T47D (cell line): ENCODE results near the gene CFAP100.
A peak's percentile ranks its signal among the peaks of the same experiment; 100 is the strongest.

Source experiments
- DNase-seq, 2 experiments: peaks; one replicate each; pipeline versions ENCODE4 v3.0.0 to v3.0.0-alpha.2; 2011 to 2012; ENCODE audit warnings: low read depth in 1 of 2, low spot score in 1 of 2
- JUND ChIP-seq: IDR thresholded peaks from 2 replicates; pipeline ENCODE4 v1.6.1; 2012; ENCODE audit warnings: low read depth
- in situ Hi-C: cut with HindIII; loops from 2 replicates; pipeline ENCODE4 v1.10.0; 2016; ENCODE audit warnings: low sequenced_read_pairs, low pct_unique_long_range_greater_than_20kb

CFAP100 gene

GRCh38 chr3:126394179-126394976 is at the start of gene CFAP100:
Gene CFAP100, plus strand, starts transcription at chr3:126394909. Its CDS starts 1,092 bp downstream, at chr3:126396001.
- in situ Hi-C loops: no loop called here
- no peak for DNase-seq
- TF ChIP-seq JUND: no peak

- TF ChIP-seq JUND: no peak
- DNase-seq: no peak
- in situ Hi-C loops: no loop called here
Measured at GRCh38 chr3:126345231-126345630, 49.5 kb upstream of the CFAP100 start.

DNA sequence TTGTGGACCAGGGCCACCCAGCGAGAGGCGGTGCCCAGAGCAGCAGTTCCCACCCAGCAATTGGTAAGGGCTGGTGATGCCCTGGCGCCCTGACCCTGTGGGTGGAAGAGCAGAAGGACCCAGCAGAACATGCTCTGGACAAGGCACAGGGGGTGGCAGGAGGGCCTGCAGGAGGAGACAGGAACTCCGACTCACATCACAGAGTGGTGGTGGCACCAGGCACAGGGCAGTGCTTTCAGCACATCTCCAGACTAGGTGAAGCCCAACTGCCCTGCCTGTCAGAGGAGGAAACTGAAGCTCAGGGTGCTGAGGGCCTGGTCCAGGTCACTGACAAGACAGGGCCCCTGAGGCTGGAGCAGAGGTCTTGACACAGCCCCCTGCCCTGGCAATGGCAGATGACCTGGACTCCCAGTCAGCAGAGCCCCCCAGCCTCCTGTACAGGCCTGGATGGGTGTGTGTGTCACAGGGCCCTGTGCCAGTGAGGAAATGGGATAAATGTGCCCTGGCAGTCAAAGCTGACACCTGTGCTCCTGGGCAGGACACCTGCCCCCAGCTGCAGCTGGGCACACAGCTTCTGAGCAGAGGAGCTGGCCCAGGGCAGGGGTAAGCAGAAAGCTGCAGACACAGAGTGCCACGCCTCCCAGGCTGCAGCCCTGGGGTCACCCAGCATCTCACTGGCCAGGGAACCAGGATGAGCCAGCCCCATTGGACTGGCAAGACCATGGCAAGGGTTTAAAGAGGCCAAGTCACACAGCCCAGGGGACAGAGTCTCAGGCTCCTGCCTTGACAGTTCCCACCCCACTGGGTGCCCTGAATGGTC is 48.9 kb upstream of the CFAP100 start:
- no peak for TF ChIP-seq JUND
- in situ Hi-C loops: no loop called here
- no peak for DNase-seq

GRCh38 chr3:126346466-126346865 is 48.2 kb upstream of the CFAP100 start:
- no peak for DNase-seq
- in situ Hi-C loops: no loop called here
- TF ChIP-seq JUND: no peak

DNA sequence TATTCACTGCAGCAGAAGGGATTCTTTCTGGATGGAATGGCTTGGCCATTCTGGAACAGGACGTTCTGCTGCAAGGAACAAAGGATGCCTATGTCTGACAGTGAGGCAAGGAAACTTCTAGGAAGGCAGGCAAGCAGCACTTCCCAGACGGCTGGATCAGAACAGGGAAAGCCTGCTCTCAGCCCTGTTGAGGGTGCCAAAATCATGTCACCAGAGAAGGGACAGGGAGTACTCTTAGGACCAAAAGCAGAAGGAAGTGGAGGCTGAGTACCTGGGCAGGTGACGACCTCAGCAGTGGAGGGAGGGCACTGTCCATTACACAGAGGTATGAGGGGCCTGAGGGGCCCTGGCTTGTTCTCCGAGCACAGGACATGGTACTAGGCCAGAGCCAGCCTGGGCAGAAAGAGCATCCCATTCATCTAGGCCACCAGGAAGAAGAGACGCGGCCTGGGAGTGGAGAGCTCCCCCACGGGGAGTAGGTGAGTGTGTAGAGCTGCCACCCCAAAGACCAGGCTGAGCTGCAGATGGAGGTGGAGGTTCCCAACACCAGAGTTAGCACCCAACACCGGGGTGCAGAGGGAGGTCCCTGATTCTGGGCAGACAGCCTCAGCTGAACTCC is 47.1 kb upstream of the CFAP100 start:
- in situ Hi-C loops: no loop called here
- no peak for DNase-seq
- no peak for TF ChIP-seq JUND

DNA sequence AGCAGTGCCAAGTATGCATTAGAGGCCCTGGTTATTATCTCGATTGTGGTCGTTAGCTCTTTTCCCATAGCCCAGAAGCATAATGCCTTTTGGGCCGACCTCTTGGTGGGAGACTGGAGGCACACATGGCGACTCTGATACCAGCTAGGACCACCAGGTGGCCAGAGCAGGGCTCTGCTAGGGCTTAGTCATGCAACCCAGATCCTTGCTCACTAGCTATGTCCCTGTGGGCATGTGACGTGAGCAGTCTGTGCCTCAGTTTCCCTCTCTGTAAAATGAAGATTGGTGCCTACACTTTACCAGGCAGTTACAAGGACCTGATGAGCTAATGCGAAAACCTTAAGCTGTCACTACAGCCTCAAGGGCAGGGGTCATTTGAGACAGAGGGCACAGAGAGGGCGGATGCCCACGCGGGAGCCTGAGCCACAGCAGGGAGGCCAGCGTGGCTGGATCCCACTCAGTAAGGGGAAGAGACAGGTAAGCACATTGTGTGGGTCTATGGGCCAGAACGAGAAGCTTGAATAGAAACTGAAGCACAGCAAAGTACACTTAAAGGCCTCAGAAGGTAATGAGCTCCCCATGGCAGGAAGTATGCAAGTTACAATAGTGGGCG is 46.3 kb upstream of the CFAP100 start:
- in situ Hi-C loops: no loop called here
- no peak for DNase-seq
- no peak for TF ChIP-seq JUND

- DNase-seq: no peak
- no peak for TF ChIP-seq JUND
- in situ Hi-C loops: no loop called here
Measured at GRCh38 chr3:126349071-126349470, 45.6 kb upstream of the CFAP100 start.

DNA sequence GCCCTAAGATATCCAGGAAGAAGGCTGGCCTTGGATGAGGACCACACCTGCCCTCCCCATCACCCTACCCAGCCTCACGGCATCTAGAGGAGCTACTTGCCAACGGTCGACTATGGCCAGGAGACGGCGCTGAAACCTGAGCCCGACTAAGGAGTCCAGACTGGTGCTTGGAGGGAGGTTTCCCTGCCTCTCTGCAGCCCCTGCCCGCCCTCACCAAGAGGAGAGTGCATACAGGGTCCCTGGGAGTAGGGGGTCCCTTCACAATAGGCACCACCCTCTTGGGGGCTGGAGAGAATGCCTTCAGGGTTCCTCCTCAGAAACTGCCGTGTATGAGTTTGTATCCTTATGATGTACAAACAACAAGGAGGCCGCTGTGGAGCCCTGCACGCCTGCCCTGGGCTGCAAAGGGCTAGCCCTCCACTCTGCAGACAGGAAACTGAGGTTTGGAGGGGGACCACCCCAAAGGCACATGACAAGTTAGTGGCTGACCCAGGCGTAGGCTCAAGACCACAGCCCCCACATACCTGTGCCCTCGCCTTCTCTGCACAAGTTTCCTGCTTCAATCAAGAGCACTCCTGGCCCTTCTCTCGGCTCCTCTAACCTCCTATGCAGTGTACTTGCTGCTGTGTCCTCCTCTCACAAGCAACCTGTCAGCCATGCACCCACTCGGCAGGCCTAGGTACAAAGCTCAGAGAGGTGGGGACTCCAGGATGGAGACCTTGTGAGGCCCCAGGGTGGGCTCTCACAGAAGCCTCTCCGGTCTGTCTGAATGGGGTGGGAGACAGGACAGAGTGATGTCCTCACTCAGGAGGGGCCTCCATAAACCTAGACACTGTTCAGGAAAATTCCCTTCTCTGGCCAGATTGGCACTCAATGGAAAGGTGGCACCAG is 44.9 kb upstream of the CFAP100 start:
- in situ Hi-C loops: no loop called here
- no peak for TF ChIP-seq JUND

GRCh38 chr3:126350502-126351085 is 44.1 kb upstream of the CFAP100 start:
- in situ Hi-C loops: no loop called here
- no peak for TF ChIP-seq JUND
- no peak for DNase-seq

More for the DNA sequence above, 44.9 kb upstream of the CFAP100 start:
- DNase-seq: no peak

GRCh38 chr3:126351086-126351770 is 43.5 kb upstream of the CFAP100 start:
- DNase-seq: no peak
- in situ Hi-C loops: no loop called here

GRCh38 chr3:126351771-126352475 is 42.8 kb upstream of the CFAP100 start:
- in situ Hi-C loops: no loop called here
- no peak for TF ChIP-seq JUND
- DNase-seq: peak in 1 of 2 experiments; percentile 21

More at GRCh38 chr3:126351086-126351770, 43.5 kb upstream of the CFAP100 start:
- TF ChIP-seq JUND: no peak
